Measurements from ENCODE around the gene PHYKPL.

The PHYKPL gene

DNA sequence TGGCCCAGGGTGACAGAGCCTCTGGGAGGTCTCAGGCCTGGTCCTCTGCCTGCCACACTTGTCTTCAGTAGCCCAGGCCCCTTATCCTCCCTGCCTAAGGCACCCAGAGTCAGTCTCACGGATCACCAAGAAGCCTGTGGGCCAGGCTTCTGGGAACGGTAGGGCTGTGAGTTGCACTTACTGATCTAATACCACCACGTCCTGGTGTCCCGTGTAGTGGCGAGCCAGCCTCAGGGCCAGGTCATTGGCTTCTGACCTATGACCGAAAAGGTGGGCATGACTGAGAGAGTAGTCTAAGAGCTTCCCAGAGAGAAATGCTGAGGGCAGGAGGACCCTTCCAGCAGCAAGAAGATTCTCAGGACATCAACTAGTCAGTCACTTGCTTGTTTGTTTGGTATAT, 7.4 kb downstream of the PHYKPL start:
- in situ Hi-C loops (cut with MboI; ENCODE audit: low pct_unique_long_range_greater_than_20kb, low sequenced_read_pairs, unreplicated experiment): no loop called here
- DNase-seq (ENCODE audit: low spot score): no peak
- TF ChIP-seq, protein P1, sequence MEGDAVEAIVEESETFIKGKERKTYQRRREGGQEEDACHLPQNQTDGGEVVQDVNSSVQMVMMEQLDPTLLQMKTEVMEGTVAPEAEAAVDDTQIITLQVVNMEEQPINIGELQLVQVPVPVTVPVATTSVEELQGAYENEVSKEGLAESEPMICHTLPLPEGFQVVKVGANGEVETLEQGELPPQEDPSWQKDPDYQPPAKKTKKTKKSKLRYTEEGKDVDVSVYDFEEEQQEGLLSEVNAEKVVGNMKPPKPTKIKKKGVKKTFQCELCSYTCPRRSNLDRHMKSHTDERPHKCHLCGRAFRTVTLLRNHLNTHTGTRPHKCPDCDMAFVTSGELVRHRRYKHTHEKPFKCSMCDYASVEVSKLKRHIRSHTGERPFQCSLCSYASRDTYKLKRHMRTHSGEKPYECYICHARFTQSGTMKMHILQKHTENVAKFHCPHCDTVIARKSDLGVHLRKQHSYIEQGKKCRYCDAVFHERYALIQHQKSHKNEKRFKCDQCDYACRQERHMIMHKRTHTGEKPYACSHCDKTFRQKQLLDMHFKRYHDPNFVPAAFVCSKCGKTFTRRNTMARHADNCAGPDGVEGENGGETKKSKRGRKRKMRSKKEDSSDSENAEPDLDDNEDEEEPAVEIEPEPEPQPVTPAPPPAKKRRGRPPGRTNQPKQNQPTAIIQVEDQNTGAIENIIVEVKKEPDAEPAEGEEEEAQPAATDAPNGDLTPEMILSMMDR (IDR thresholded peaks at IDR 0.05; ENCODE audit: extremely low read depth, insufficient read depth, missing control alignments): no peak

DNA sequence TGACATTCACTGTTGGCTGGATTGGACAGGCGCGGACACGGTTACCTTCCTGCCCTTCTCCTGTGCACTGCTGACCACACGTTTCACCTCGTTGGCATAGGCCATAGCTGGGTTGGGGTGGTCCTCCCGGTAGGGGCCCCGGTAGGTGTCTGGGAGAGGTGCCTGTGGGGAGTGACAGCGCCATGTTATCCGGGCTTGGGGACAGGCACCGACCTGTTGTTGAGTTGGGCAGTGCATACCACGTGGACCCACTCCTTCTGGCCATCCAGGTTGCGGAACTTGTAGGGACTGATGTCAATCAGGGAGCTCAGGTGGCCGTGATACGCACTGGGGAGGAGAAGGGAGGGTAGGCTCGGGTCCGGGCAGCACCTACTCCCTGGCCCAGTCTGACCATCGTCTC, 8.2 kb downstream of the PHYKPL start:
- TF ChIP-seq, protein P1 (IDR thresholded peaks at IDR 0.05; ENCODE audit: extremely low read depth, insufficient read depth, missing control alignments): no peak
- no peak for DNase-seq (ENCODE audit: low spot score)
- in situ Hi-C loops (cut with MboI; ENCODE audit: low pct_unique_long_range_greater_than_20kb, low sequenced_read_pairs, unreplicated experiment): no loop called here

GRCh38 chr5:178223828-178224335, 8.7 kb downstream of the PHYKPL start:
- no peak for DNase-seq (ENCODE audit: low spot score)
- in situ Hi-C loops (cut with MboI; ENCODE audit: low pct_unique_long_range_greater_than_20kb, low sequenced_read_pairs, unreplicated experiment): no loop called here
- TF ChIP-seq, protein P1 (IDR thresholded peaks at IDR 0.05; ENCODE audit: extremely low read depth, insufficient read depth, missing control alignments): no peak

GRCh38 chr5:178223196-178223773, 9.3 kb downstream of the PHYKPL start:
- DNase-seq (ENCODE audit: low spot score): no peak
- TF ChIP-seq, protein P1 (IDR thresholded peaks at IDR 0.05; ENCODE audit: extremely low read depth, insufficient read depth, missing control alignments): no peak
- in situ Hi-C loops (cut with MboI; ENCODE audit: low pct_unique_long_range_greater_than_20kb, low sequenced_read_pairs, unreplicated experiment): no loop called here

GRCh38 chr5:178222292-178222691, 10.3 kb downstream of the PHYKPL start:
- in situ Hi-C loops (cut with MboI; ENCODE audit: low pct_unique_long_range_greater_than_20kb, low sequenced_read_pairs, unreplicated experiment): no loop called here
- TF ChIP-seq, protein P1 (IDR thresholded peaks at IDR 0.05; ENCODE audit: extremely low read depth, insufficient read depth, missing control alignments): no peak
- no peak for DNase-seq (ENCODE audit: low spot score)

GRCh38 chr5:178221853-178222252, 10.7 kb downstream of the PHYKPL start:
- TF ChIP-seq, protein P1 (IDR thresholded peaks at IDR 0.05; ENCODE audit: extremely low read depth, insufficient read depth, missing control alignments): no peak
- in situ Hi-C loops (cut with MboI; ENCODE audit: low pct_unique_long_range_greater_than_20kb, low sequenced_read_pairs, unreplicated experiment): no loop called here
- no peak for DNase-seq (ENCODE audit: low spot score)
